GM19043 (cell line): ENCODE measurements around the gene CACNA2D2.

Experiments used
- ATAC-seq: cut with Tn5 transposase; IDR thresholded peaks from one replicate; pipeline ENCODE4 v1.9.1; 2021; ENCODE audit warnings: low read depth; ENCODE audit not compliant: unreplicated experiment

The CACNA2D2 gene

GRCh38 chr3:50470658-50471057 lies 32.8 kb downstream of the CACNA2D2 start:
- no peak for ATAC-seq

GRCh38 chr3:50467919-50468318 lies 35.5 kb downstream of the CACNA2D2 start:
- no peak for ATAC-seq

GRCh38 chr3:50466177-50466576 lies 37.3 kb downstream of the CACNA2D2 start:
- no peak for ATAC-seq

- ATAC-seq, result no peak
Measured at GRCh38 chr3:50464569-50464968, 38.9 kb downstream of the CACNA2D2 start.

GRCh38 chr3:50459785-50460184 lies 43.6 kb downstream of the CACNA2D2 start:
- ATAC-seq, result no peak

- ATAC-seq, result no peak
Measured at GRCh38 chr3:50457988-50458387, 45.4 kb downstream of the CACNA2D2 start.

- no peak for ATAC-seq
Measured at GRCh38 chr3:50455161-50456018, 48.0 kb downstream of the CACNA2D2 start.

- ATAC-seq, result no peak
Measured at GRCh38 chr3:50454481-50455070, 48.9 kb downstream of the CACNA2D2 start.

GRCh38 chr3:50453907-50454306 lies 49.5 kb downstream of the CACNA2D2 start:
- no peak for ATAC-seq

GRCh38 chr3:50450209-50450921 lies 53.1 kb downstream of the CACNA2D2 start:
- ATAC-seq, result no peak

GRCh38 chr3:50448752-50449539 lies 54.5 kb downstream of the CACNA2D2 start:
- ATAC-seq, result no peak

- ATAC-seq, result no peak
Measured at GRCh38 chr3:50447290-50447840, 56.1 kb downstream of the CACNA2D2 start.

GRCh38 chr3:50445919-50446318 lies 57.5 kb downstream of the CACNA2D2 start:
- no peak for ATAC-seq

GRCh38 chr3:50444782-50445181 lies 58.7 kb downstream of the CACNA2D2 start:
- ATAC-seq, result no peak

GRCh38 chr3:50444213-50444612 lies 59.2 kb downstream of the CACNA2D2 start:
- no peak for ATAC-seq

GRCh38 chr3:50442945-50443579 lies 60.4 kb downstream of the CACNA2D2 start:
- ATAC-seq, result no peak

- ATAC-seq, result no peak
Measured at GRCh38 chr3:50441424-50442217, 61.8 kb downstream of the CACNA2D2 start.

- ATAC-seq, result no peak
Measured at GRCh38 chr3:50436114-50436674, 67.2 kb downstream of the CACNA2D2 start.
